Osteocyte (in vitro differentiated cells): Measurements from ENCODE around the gene WDR91. TPM values are rescaled to one million over a fixed set of nuclear protein-coding genes. Genes with fewer than 3 reads are reported as not detected.

Experiments
- DNase-seq: peaks from one replicate; pipeline ENCODE4 v3.0.0; 2021; ENCODE audit warnings: mixed read lengths; ENCODE audit not compliant: unreplicated experiment; ENCODE audit errors: extremely low spot score
- H3K27ac Mint-ChIP-seq: one replicate; pipeline ENCODE4 v1.8.0; 2021; ENCODE audit warnings: mild to moderate bottlenecking, mixed read lengths; ENCODE audit not compliant: unreplicated experiment
- H3K27me3 Mint-ChIP-seq: one replicate; pipeline ENCODE4 v1.8.0; 2021; ENCODE audit warnings: mixed read lengths; ENCODE audit not compliant: unreplicated experiment
- H3K36me3 Mint-ChIP-seq: one replicate; pipeline ENCODE4 v1.8.0; 2021; ENCODE audit warnings: mixed read lengths; ENCODE audit not compliant: unreplicated experiment
- H3K4me1 Mint-ChIP-seq: one replicate; pipeline ENCODE4 v1.8.0; 2021; ENCODE audit warnings: mixed read lengths; ENCODE audit not compliant: unreplicated experiment
- H3K4me3 Mint-ChIP-seq: one replicate; pipeline ENCODE4 v1.8.0; 2021; ENCODE audit warnings: mild to moderate bottlenecking, moderate library complexity, mixed read lengths; ENCODE audit not compliant: unreplicated experiment
- H3K9me3 Mint-ChIP-seq: one replicate; pipeline ENCODE4 v1.8.0; 2021; ENCODE audit warnings: mixed read lengths; ENCODE audit not compliant: unreplicated experiment
- total RNA-seq: library from RNA; stranded (reverse); gene quantifications from 2 replicates; pipeline ENCODE4 v1.2.1, GENCODE V29; 2021
- TF ChIP-seq, protein P1 (sequence below): fragments of 200-600 bp; sonication (generic); IDR thresholded peaks from 2 replicates; pipeline ENCODE4 v1.5.0; 2021; ENCODE audit warnings: antibody characterized with exemption, mild to moderate bottlenecking, moderate library complexity

The WDR91 gene
- total RNA-seq, 1 donor from 2014 or later: 10.8 TPM

GRCh38 chr7:135183478-135183877 lies 27.8 kb downstream of the WDR91 start:
- Mint-ChIP-seq H3K36me3 (peaks cover 54% of the 10 kb centered on the region), H3K4me3 (no peak overlapping the region), H3K27ac (no peak overlapping the region), H3K9me3 (peaks cover 31% of the 10 kb centered on the region), H3K27me3 (no peaks in the 10 kb centered on the region), H3K4me1 (no peaks in the 10 kb centered on the region)
- TF ChIP-seq, protein P1, sequence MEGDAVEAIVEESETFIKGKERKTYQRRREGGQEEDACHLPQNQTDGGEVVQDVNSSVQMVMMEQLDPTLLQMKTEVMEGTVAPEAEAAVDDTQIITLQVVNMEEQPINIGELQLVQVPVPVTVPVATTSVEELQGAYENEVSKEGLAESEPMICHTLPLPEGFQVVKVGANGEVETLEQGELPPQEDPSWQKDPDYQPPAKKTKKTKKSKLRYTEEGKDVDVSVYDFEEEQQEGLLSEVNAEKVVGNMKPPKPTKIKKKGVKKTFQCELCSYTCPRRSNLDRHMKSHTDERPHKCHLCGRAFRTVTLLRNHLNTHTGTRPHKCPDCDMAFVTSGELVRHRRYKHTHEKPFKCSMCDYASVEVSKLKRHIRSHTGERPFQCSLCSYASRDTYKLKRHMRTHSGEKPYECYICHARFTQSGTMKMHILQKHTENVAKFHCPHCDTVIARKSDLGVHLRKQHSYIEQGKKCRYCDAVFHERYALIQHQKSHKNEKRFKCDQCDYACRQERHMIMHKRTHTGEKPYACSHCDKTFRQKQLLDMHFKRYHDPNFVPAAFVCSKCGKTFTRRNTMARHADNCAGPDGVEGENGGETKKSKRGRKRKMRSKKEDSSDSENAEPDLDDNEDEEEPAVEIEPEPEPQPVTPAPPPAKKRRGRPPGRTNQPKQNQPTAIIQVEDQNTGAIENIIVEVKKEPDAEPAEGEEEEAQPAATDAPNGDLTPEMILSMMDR: no peak
- DNase-seq: peak; percentile 49

DNA sequence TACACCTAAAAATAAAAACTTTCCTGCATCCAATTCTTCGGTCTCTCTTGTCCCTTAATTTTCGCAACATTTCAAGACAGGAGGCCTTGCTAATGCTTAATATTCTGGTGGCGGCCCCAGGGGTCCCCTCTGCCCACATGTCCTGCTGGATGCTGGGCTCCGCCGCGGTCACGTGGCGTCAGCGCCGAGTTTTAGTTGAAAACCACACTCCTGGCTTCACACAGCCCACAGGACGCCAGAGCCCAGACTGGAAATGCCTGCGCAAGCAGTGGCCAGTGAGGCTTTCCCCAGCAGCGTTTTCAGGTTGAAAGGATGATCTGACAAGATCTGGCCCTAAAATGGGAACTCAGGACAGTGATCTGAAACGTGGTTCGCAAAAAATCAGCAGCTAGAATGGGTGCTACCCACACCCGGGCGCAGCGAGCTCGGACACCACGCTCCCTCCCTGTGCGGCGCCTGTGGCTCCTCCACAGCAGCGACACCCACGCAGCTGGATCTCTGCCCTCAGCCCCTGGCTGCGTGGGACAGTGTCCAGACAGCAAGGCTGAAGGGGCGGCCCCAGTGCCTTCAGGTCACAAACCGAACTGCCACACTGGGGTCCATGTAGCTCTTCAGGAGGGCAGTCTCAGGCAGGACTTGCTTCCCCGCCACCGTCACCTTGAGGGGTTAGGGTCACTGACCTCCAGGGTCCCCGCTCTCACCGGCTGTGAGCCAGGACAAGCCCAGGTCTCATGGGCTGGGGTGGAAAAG lies 29.2 kb downstream of the WDR91 start:
- Mint-ChIP-seq H3K4me1 (no peaks in the 10 kb centered on the region), H3K9me3 (peaks cover 31% of the 10 kb centered on the region), H3K27me3 (no peaks in the 10 kb centered on the region), H3K27ac (no peak overlapping the region), H3K4me3 (no peak overlapping the region), H3K36me3 (peaks cover 44% of the 10 kb centered on the region)
- TF ChIP-seq, protein P1: no peak
- no peak for DNase-seq

DNA sequence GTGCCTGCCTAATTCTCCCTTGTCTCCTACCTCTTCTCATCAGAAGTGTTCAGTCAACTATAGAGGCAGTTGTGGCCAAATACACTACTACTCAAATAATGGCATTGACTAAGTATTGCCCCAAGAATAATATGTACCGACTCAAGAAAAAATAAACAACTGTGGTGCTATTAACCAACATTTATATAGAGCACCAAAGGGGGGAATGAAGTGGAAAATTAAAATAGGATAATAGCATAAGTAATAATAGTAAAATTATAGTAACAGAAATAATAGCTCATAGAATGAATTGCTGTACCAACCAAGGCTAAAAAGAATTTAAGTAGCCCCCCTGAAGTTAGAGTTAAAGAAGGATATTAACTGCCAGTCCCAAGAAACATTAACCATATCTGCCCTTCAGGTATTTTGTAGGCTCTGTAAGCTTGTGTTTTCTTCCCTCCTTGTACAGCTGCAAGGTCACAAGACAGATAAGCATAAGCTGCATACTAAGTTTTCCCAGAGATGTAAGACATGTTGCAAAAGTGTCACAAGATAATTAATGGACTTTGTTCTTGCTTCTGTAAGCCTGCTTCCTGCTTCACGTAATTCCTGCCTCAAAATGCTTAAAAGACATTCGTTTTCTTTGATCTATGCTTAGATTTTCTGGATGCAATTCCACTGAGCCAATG lies 29.9 kb downstream of the WDR91 start:
- DNase-seq: no peak
- Mint-ChIP-seq H3K27me3 (no peaks in the 10 kb centered on the region), H3K4me1 (no peaks in the 10 kb centered on the region), H3K9me3 (peaks cover 31% of the 10 kb centered on the region), H3K27ac (no peak overlapping the region), H3K4me3 (no peak overlapping the region), H3K36me3 (peaks cover 44% of the 10 kb centered on the region)
- TF ChIP-seq, protein P1: no peak

DNA sequence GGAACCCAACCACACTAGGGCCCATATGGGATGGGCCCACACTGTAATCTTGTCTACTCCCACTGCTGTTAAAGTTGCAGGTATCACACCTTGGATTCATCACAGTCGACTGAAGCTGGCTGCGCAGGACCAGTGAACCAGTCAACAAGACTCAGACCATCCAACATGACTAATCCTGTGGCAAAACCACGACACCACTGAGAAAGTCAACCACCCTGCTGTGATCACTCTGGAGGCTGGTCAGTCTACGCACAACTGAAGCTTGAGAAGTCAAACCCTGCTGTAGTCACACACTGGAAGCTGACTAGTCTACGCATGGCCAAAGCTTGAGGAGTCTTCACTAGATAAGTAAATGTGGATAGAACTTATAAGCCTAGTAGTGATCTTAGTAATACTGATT lies 31.2 kb downstream of the WDR91 start:
- no peaks in the 10 kb centered on the region for H3K27me3 Mint-ChIP-seq
- H3K9me3 Mint-ChIP-seq: peaks cover 31% of the 10 kb centered on the region
- peak; percentile 25 for DNase-seq
- no peak overlapping the region for H3K4me3 Mint-ChIP-seq
- TF ChIP-seq, protein P1: no peak
- peaks cover 35% of the 10 kb centered on the region for H3K36me3 Mint-ChIP-seq
- H3K4me1 Mint-ChIP-seq: no peaks in the 10 kb centered on the region
- H3K27ac Mint-ChIP-seq: no peak overlapping the region

DNA sequence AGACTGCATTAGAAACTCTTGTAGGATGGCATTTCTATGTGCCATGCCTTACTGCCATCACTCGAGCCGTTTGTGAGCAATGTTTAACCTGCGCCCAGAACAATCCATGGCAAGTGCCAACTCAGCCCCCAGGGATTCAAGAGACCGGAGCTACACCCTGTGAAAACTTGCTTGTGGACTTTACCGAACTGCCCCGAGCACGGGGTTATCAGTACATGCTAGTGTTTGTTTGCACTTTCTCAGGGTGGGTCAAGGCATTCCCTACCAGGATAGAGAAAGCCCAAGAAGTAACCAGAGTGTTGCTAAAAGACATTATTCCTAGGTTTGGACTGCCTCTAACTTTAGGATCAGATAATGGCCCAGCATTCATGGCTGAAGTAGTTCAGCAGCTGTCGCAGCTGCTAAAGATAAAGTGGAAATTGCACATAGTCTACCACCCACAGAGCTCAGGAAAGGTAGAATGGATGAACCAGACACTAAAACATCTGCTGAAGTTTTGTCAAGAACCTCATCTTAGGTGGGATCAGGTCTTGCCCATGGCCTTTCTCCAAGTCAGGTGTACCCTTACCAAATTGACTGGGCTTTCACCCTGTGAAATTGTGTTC lies 31.9 kb downstream of the WDR91 start:
- Mint-ChIP-seq H3K36me3 (peaks cover 30% of the 10 kb centered on the region), H3K4me3 (no peak overlapping the region), H3K27me3 (no peaks in the 10 kb centered on the region), H3K27ac (no peak overlapping the region), H3K4me1 (no peaks in the 10 kb centered on the region), H3K9me3 (peaks cover 31% of the 10 kb centered on the region)
- TF ChIP-seq, protein P1: no peak
- DNase-seq: peak; percentile 46
